Peyer's patch (tissue), 4 donors: ENCODE results near the gene ITSN2. TPM values are rescaled to one million over a fixed set of nuclear protein-coding genes. Genes with fewer than 3 reads are reported as not detected.

ENCODE experiments used
- DNase-seq, 3 donors: peaks; one replicate each; pipeline ENCODE4 v3.0.0-alpha.2; 2017 to 2019
- H3K27ac ChIP-seq, 4 donors: fragments of 200-600 bp; sonication (generic); one replicate each; pipeline ENCODE4 v1.5.1; 2016 to 2019
- H3K27me3 ChIP-seq, 2 donors: fragments of 200-600 bp; sonication (generic); one replicate each; pipeline ENCODE4 v1.5.1; 2019
- H3K36me3 ChIP-seq, 3 donors: fragments of 200-600 bp; sonication (generic); one replicate each; pipeline ENCODE4 v1.5.1; 2016 to 2019
- H3K4me1 ChIP-seq, 4 donors: fragments of 200-600 bp; sonication (generic); one replicate each; pipeline ENCODE4 v1.5.1; 2016 to 2019
- H3K4me3 ChIP-seq, 4 donors: fragments of 200-600 bp; sonication (generic); 1 replicate in 3 of 4; 2 replicates in 1 of 4; pipeline ENCODE4 v1.5.1; 2016 to 2019; ENCODE audit warnings: mild to moderate bottlenecking in 1 of 4
- H3K9me3 ChIP-seq, 4 donors: fragments of 200-600 bp; sonication (generic); one replicate each; pipeline ENCODE4 v1.5.1; 2016 to 2019; ENCODE audit warnings: mild to moderate bottlenecking in 1 of 4
- CTCF ChIP-seq, 6 experiments: fragments of 450-650 bp in 4 of 6; fragments of 200-600 bp in 2 of 6; sonication (generic) in 1 of 6; IDR thresholded peaks; one replicate each; pipeline ENCODE4 v1.5.1; 2017 to 2019; ENCODE audit warnings: antibody characterized with exemption in 6 of 6, mild to moderate bottlenecking in 3 of 6, moderate library complexity in 1 of 6
- POLR2A ChIP-seq, 2 donors: fragments of 450-650 bp; IDR thresholded peaks; one replicate each; pipeline ENCODE4 v1.5.1; 2017; ENCODE audit warnings: antibody characterized with exemption in 2 of 2, mild to moderate bottlenecking in 2 of 2, moderate library complexity in 2 of 2
- total RNA-seq, 4 donors: library from RNA; depleted of rRNA; stranded (reverse); fragments of >200 nt; gene quantifications; one replicate each; pipeline ENCODE4 v1.1.0, GENCODE V29; 2016

ITSN2 gene
- total RNA-seq, 4 donors from 2014 or later, result 35.6 to 112 (median 46.4) TPM

- TF ChIP-seq POLR2A (IDR thresholded peaks at IDR 0.05) (no peak), CTCF (IDR thresholded peaks at IDR 0.05) (no peak)
- H3K36me3 ChIP-seq, result peaks cover 0 to 48% (median 0%) of the 10 kb centered on the region in 3 donors
- DNase-seq, result no peak
Measured at GRCh38 chr2:24259316-24259715, 101.0 kb downstream of the ITSN2 start.

GRCh38 chr2:24258718-24259117 is 101.6 kb downstream of the ITSN2 start:
- DNase-seq, result no peak
- TF ChIP-seq CTCF (IDR thresholded peaks at IDR 0.05) (no peak), POLR2A (IDR thresholded peaks at IDR 0.05) (no peak)
- Histone ChIP-seq H3K4me3 (no peak overlapping the region), H3K9me3 (no peaks in the 10 kb centered on the region), H3K27me3 (no peaks in the 10 kb centered on the region), H3K36me3 (peaks cover 0 to 53% (median 0%) of the 10 kb centered on the region in 3 donors), H3K4me1 (no peaks in the 10 kb centered on the region), H3K27ac (no peak overlapping the region)

More at GRCh38 chr2:24259316-24259715, 101.0 kb downstream of the ITSN2 start:
- Histone ChIP-seq H3K9me3 (no peaks in the 10 kb centered on the region), H3K4me1 (no peaks in the 10 kb centered on the region), H3K4me3 (no peak overlapping the region), H3K27me3 (no peaks in the 10 kb centered on the region), H3K27ac (no peak overlapping the region)

- Histone ChIP-seq H3K9me3 (no peaks in the 10 kb centered on the region), H3K4me1 (no peaks in the 10 kb centered on the region), H3K36me3 (peaks cover 0 to 72% (median 0%) of the 10 kb centered on the region in 3 donors), H3K4me3 (no peak overlapping the region), H3K27ac (no peak overlapping the region), H3K27me3 (no peaks in the 10 kb centered on the region)
- TF ChIP-seq POLR2A (IDR thresholded peaks at IDR 0.05) (no peak), CTCF (IDR thresholded peaks at IDR 0.05) (no peak)
- no peak for DNase-seq
Measured at GRCh38 chr2:24253303-24253919, 106.9 kb downstream of the ITSN2 start.

GRCh38 chr2:24247592-24247991 is 112.7 kb downstream of the ITSN2 start:
- H3K36me3 ChIP-seq, result peaks cover 0 to 90% (median 0%) of the 10 kb centered on the region in 3 donors
- H3K4me3 ChIP-seq, result no peak overlapping the region
- no peaks in the 10 kb centered on the region for H3K27me3 ChIP-seq
- no peaks in the 10 kb centered on the region for H3K9me3 ChIP-seq
- H3K27ac ChIP-seq, result no peak overlapping the region
- TF ChIP-seq CTCF (IDR thresholded peaks at IDR 0.05) (no peak), POLR2A (IDR thresholded peaks at IDR 0.05) (no peak)
- H3K4me1 ChIP-seq, result no peaks in the 10 kb centered on the region
- DNase-seq, result no peak

- no peak overlapping the region for H3K27ac ChIP-seq
- H3K27me3 ChIP-seq, result no peaks in the 10 kb centered on the region
- no peak for DNase-seq
- TF ChIP-seq CTCF (IDR thresholded peaks at IDR 0.05) (no peak), POLR2A (IDR thresholded peaks at IDR 0.05) (no peak)
- H3K4me3 ChIP-seq, result no peak overlapping the region
- H3K9me3 ChIP-seq, result no peaks in the 10 kb centered on the region
- peaks cover 0 to 90% (median 0%) of the 10 kb centered on the region in 3 donors for H3K36me3 ChIP-seq
- no peaks in the 10 kb centered on the region for H3K4me1 ChIP-seq
Measured at GRCh38 chr2:24247164-24247563, 113.2 kb downstream of the ITSN2 start.
